GM12878 (cell line): ENCODE measurements around the gene FOXJ3. TPM values are rescaled to one million over a fixed set of nuclear protein-coding genes. Genes with fewer than 3 reads are reported as not detected.

Experiments used
- BCL3 ChIP-seq: IDR thresholded peaks from 2 replicates; pipeline ENCODE4 v1.6.1; 2011; ENCODE audit warnings: borderline replicate concordance, low read depth, mild to moderate bottlenecking, moderate library complexity, low read length; ENCODE audit not compliant: insufficient read depth, poor library complexity, severe bottlenecking
- BRCA1 ChIP-seq: IDR thresholded peaks from 2 replicates; pipeline ENCODE4 v1.6.1; 2011; ENCODE audit warnings: low read depth, low read length, improper control_type of control experiment
- CBFB ChIP-seq: IDR thresholded peaks from 2 replicates; pipeline ENCODE4 v1.6.1; 2016; ENCODE audit warnings: antibody characterized with exemption, low read depth
- CBX5 ChIP-seq: sonication (generic); IDR thresholded peaks from 2 replicates; pipeline ENCODE4 v1.6.1; 2016; ENCODE audit warnings: low read depth, moderate library complexity, mild to moderate bottlenecking, inconsistent platforms
- CHD1 ChIP-seq: IDR thresholded peaks from 2 replicates; pipeline ENCODE4 v1.6.1; 2012; ENCODE audit warnings: low read depth, low read length, improper control_type of control experiment
- CHD2 ChIP-seq: IDR thresholded peaks from 2 replicates; pipeline ENCODE4 v1.6.1; 2011; ENCODE audit warnings: low read depth, low read length, improper control_type of control experiment, borderline replicate concordance
- CTCF ChIP-seq, 3 experiments: IDR thresholded peaks in 2 of 3; conservative IDR thresholded peaks in 1 of 3; 2 replicates each; pipeline ENCODE4 v1.5.1; 2011; ENCODE audit warnings: low read depth in 3 of 3, low read length in 3 of 3, mild to moderate bottlenecking in 3 of 3, control low read depth in 2 of 3, moderate library complexity in 2 of 3, inconsistent platforms in 1 of 3, mixed read lengths in 1 of 3; ENCODE audit not compliant: control insufficient read depth in 2 of 3, insufficient read depth in 1 of 3; ENCODE audit errors: extremely low read depth in 1 of 3
- DPF2 ChIP-seq: fragments of 450-650 bp; IDR thresholded peaks from 2 replicates; pipeline ENCODE4 v1.6.1; 2017; ENCODE audit warnings: mild to moderate bottlenecking
- EED ChIP-seq: sonication (generic); IDR thresholded peaks from 2 replicates; pipeline ENCODE4 v1.6.1; 2016; ENCODE audit warnings: antibody characterized with exemption, low read depth
- EP300 ChIP-seq, 2 experiments: fragments of 150-350 bp in 1 of 2; IDR thresholded peaks; 2 replicates each; pipeline ENCODE4 v1.6.1; 2011 to 2012; ENCODE audit warnings: low read depth in 2 of 2, low read length in 2 of 2, borderline replicate concordance in 1 of 2, improper control_type of control experiment in 1 of 2, inconsistent platforms in 1 of 2; ENCODE audit not compliant: control insufficient read depth in 1 of 2
- GABPA ChIP-seq: IDR thresholded peaks from 2 replicates; pipeline ENCODE4 v1.6.1; 2014; ENCODE audit warnings: antibody characterized with exemption, low read depth, mild to moderate bottlenecking, inconsistent platforms
- HDAC6 ChIP-seq: fragments of 200-600 bp; sonication (generic); IDR thresholded peaks from one replicate; pipeline ENCODE4 v1.8.0; 2017; ENCODE audit warnings: antibody characterized with exemption; ENCODE audit not compliant: unreplicated experiment
- IKZF2 ChIP-seq, 2 experiments: fragments of 450-650 bp; IDR thresholded peaks; 2 replicates each; pipeline ENCODE4 v1.6.1; 2017; ENCODE audit warnings: mild to moderate bottlenecking in 2 of 2, moderate library complexity in 2 of 2
- IRF4 ChIP-seq: IDR thresholded peaks from 2 replicates; pipeline ENCODE4 v1.6.1; 2011; ENCODE audit warnings: low read depth, low read length
- KDM1A ChIP-seq: fragments of 200-600 bp; sonication (generic); IDR thresholded peaks from 2 replicates; pipeline ENCODE4 v1.6.1; 2016; ENCODE audit warnings: borderline replicate concordance
- MTA2 ChIP-seq: fragments of 450-650 bp; IDR thresholded peaks from 2 replicates; pipeline ENCODE4 v1.6.1; 2016; ENCODE audit warnings: low read depth, mild to moderate bottlenecking, moderate library complexity
- MXI1 ChIP-seq: fragments of 150-350 bp; IDR thresholded peaks from 2 replicates; pipeline ENCODE4 v1.6.1; 2011; ENCODE audit warnings: low read depth, mild to moderate bottlenecking, inconsistent platforms, low read length, improper control_type of control experiment
- NBN ChIP-seq: fragments of 450-650 bp; IDR thresholded peaks from 2 replicates; pipeline ENCODE4 v1.6.1; 2016
- NFYA ChIP-seq: IDR thresholded peaks from 2 replicates; pipeline ENCODE4 v1.6.1; 2011; ENCODE audit warnings: low read depth, mild to moderate bottlenecking, low read length, improper control_type of control experiment, borderline replicate concordance
- NR2F1 ChIP-seq: fragments of 450-650 bp; conservative IDR thresholded peaks from 2 replicates; pipeline ENCODE4 v1.6.1; 2017; ENCODE audit warnings: mild to moderate bottlenecking
- PBX3 ChIP-seq: IDR thresholded peaks from 2 replicates; pipeline ENCODE4 v1.6.1; 2011; ENCODE audit warnings: mild to moderate bottlenecking, low read depth, low read length, moderate library complexity; ENCODE audit not compliant: insufficient replicate concordance
- SMARCA5 ChIP-seq: fragments of 450-650 bp; IDR thresholded peaks from 2 replicates; pipeline ENCODE4 v1.6.1; 2017; ENCODE audit warnings: mild to moderate bottlenecking
- SREBF2 ChIP-seq: IDR thresholded peaks from 2 replicates; pipeline ENCODE4 v1.6.1; 2012; ENCODE audit warnings: mild to moderate bottlenecking, low read length
- SUZ12 ChIP-seq: fragments of 200-600 bp; sonication (generic); IDR thresholded peaks from one replicate; pipeline ENCODE4 v1.6.1; 2018; ENCODE audit warnings: antibody characterized with exemption, mild to moderate bottlenecking; ENCODE audit not compliant: unreplicated experiment
- TAF1 ChIP-seq: IDR thresholded peaks from 2 replicates; pipeline ENCODE4 v1.6.1; 2011; ENCODE audit warnings: mild to moderate bottlenecking, low read depth, low read length, borderline replicate concordance
- TARDBP ChIP-seq: IDR thresholded peaks from 2 replicates; pipeline ENCODE4 v1.6.1; 2016; ENCODE audit warnings: borderline replicate concordance
- YY1 ChIP-seq: IDR thresholded peaks from 2 replicates; pipeline ENCODE4 v1.6.1; 2011; ENCODE audit warnings: low read depth, mild to moderate bottlenecking, low read length
- ZNF207 ChIP-seq: fragments of 450-650 bp; IDR thresholded peaks from 2 replicates; pipeline ENCODE4 v1.6.1; 2014; ENCODE audit warnings: antibody characterized with exemption, mild to moderate bottlenecking, borderline replicate concordance
- polyA plus RNA-seq, 11 experiments: library from polyadenylated mRNA; depleted of rRNA in 4 of 11; unstranded in 6 of 11; stranded (reverse) in 5 of 11; fragments of >200 nt; fragmentation: Nextera tagmentation in 4 of 11; fragmentation: Illumina TruSeq in 1 of 11; extraction: Ambion mirVana in 4 of 11; extraction: Trizol in 1 of 11; gene quantifications; 1 replicate in 1 of 11; 2 replicates in 10 of 11; pipeline versions ENCODE4 v1.2.1 to v1.2.3, GENCODE V29; 2011 to 2016; ENCODE audit warnings: inconsistent platforms in 2 of 11, missing spikeins in 2 of 11, low read depth in 1 of 11
- total RNA-seq, 4 experiments: library from RNA; depleted of rRNA in 3 of 4; stranded (reverse); fragments of >200 nt in 3 of 4; fragmentation: Illumina TruSeq in 1 of 4; extraction: Trizol in 1 of 4; gene quantifications; 2 replicates each; pipeline versions ENCODE4 v1.2.1 to v1.2.3, GENCODE V29; 2013 to 2021

The FOXJ3 gene
- total and polyA plus RNA-seq, 10 of the 15 experiments (the other 5 are each of a cell fraction or from before 2014, with no cell fraction given): 9.5 to 54.2 (median 24.7) TPM

GRCh38 chr1:42335050-42335808 lies at the start of gene FOXJ3 (continued):
- TF ChIP-seq PBX3: peak; percentile 91
- TF ChIP-seq NFYA: no peak
- no peak for TF ChIP-seq CBX5
- TF ChIP-seq CHD2: peak; percentile 98
- TF ChIP-seq HDAC6: no peak
- TF ChIP-seq CHD1: no peak
- TF ChIP-seq MTA2: peak; percentile 64; the same call in 1 of the 2 replicates
- TF ChIP-seq BRCA1: no peak; the same call in 1 of the 2 replicates
- TF ChIP-seq SUZ12: no peak
- TF ChIP-seq KDM1A: no peak
- peak; percentile 70 to 77 for TF ChIP-seq IKZF2 (IDR thresholded peaks at IDR 0.05)
- TF ChIP-seq GABPA: peak; percentile 78
- TF ChIP-seq SREBF2: no peak
- peak; percentile 98 for TF ChIP-seq TAF1
- TF ChIP-seq TARDBP: peak; percentile 97
- TF ChIP-seq EP300 (IDR thresholded peaks at IDR 0.05; ENCODE audit: borderline replicate concordance in 1 of 2, control insufficient read depth in 1 of 2, low read depth in 2 of 2, low read length in 2 of 2): 0 out of 4 replicates have a peak, but pooled peaks of 1 of the 2 experiments have one; percentile 5
- TF ChIP-seq IRF4: peak; percentile 68
- peak; percentile 87 for TF ChIP-seq YY1
- TF ChIP-seq SMARCA5: peak; percentile 97
- peak; percentile 72 for TF ChIP-seq CBFB
- peak; percentile 51; the same call in 1 of the 2 replicates for TF ChIP-seq MXI1
- no peak for TF ChIP-seq ZNF207
- peak; percentile 38 for TF ChIP-seq BCL3
- TF ChIP-seq DPF2: peak; percentile 61
- TF ChIP-seq EED: no peak; the same call in 1 of the 2 replicates
- TF ChIP-seq NBN: peak; percentile 94
- no peak for TF ChIP-seq CTCF (IDR thresholded peaks at IDR 0.05 in 2 of 3, conservative IDR thresholded peaks at IDR 0.05 in 1 of 3; ENCODE audit: control insufficient read depth in 2 of 3, extremely low read depth in 1 of 3, insufficient read depth in 1 of 3, low read depth in 3 of 3, low read length in 3 of 3)
- peak; percentile 63 for TF ChIP-seq NR2F1
